Renal pelvis (tissue), 4 donors: ENCODE measurements around the gene RIMBP2. TPM values are rescaled to one million over a fixed set of nuclear protein-coding genes. Genes with fewer than 3 reads are reported as not detected.

Experiments
- DNase-seq: peaks from one replicate; pipeline ENCODE4 v3.0.0-alpha.2; 2013
- polyA plus RNA-seq, 3 donors: library from polyadenylated mRNA; unstranded; fragments of 120-200 nt; gene quantifications; one replicate each; pipeline ENCODE4 v1.2.1, GENCODE V29; 2013; ENCODE audit not compliant: insufficient read length in 3 of 3

The RIMBP2 gene
- polyA plus RNA-seq, 3 donors, result 16.2 to 24.9 (median 23.9) TPM

DNA sequence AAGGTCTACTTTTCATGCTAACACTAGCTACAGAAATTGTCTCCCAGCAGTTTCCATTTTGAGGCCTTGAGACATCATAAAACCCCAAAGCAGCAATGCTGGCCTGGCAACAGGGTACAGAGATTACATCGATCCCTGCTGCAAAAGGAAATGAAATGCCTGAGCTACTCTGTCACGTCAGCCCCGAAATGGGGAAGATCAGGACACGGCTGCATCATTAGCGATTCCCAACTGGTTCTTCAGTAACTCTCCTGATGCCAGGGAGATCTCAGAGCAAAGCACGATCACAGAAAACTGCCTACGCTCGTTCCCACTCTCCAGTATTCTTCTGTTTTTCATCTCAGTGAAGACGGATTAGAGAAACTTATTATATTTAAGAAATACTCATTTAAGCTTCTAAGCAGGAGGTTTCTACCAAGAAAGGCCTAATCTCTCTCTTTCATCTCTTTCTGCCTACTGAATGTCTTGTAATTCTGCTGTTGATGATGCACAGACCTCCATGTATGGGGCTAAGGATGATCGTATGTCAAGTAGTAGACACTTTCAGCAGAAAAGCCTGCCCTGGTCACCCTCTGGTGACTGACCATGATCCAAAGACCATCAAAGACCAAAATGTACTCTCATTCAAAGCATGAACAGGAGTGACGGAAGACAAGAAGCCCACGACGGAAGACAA, 168.5 kb downstream of the RIMBP2 start:
- DNase-seq, result no peak

DNA sequence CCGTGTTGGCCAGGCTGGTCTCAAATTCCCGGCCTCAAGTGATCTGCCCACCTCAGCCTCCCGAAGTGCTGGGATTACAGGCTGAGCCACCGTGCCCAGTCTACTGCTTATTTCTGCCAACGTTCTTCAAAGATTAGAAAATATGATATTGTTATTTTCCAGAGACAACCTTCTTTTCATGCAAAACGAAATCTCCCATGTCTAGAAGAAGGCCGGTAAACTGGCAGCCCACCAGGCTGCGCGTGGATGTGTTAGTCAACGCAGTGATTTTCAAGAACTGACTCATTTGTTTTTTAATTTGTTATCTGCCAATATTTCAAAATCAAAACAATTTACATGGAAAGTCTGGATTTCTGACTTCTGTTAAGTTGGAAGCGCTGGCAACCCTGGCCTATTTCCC, 169.6 kb downstream of the RIMBP2 start:
- DNase-seq, result no peak

DNA sequence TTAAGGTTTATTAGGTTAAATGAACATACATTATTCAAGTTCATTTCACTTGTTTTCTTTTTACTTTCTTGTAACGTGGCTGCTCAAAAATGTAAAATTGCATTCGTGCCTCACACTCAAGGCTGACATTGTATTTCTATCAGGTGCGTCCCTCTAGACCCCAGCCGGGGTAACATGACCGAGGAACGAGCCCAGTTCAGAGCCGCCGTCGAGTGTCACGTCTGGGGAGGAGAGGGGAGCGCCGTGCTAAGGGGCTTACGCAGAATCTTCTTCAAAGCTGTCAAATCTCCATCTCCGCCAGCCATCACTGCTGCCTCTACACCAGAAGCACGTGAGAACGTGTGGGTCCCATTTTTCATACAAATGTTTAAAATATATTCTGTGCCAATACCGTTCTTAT, 170.6 kb downstream of the RIMBP2 start:
- DNase-seq, result no peak

DNA sequence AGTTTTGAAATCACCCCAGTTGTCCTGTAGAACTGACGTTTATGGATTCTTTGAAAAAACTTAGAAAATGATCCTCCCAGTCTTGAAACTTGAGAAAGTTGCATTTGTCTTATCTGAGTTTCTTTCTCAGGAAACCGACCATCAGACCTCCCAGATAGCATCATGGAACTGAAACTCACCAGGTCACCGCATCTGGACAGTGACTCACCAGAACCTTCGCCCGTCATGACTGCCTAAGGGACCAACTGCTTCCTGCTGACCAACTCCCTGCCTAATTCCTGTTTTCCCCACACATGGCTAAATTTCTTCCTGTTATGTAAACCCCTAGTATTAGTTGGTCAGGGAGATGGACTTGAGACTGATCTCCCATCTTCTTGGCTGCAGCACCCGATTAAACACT, 175.7 kb downstream of the RIMBP2 start:
- no peak for DNase-seq

DNA sequence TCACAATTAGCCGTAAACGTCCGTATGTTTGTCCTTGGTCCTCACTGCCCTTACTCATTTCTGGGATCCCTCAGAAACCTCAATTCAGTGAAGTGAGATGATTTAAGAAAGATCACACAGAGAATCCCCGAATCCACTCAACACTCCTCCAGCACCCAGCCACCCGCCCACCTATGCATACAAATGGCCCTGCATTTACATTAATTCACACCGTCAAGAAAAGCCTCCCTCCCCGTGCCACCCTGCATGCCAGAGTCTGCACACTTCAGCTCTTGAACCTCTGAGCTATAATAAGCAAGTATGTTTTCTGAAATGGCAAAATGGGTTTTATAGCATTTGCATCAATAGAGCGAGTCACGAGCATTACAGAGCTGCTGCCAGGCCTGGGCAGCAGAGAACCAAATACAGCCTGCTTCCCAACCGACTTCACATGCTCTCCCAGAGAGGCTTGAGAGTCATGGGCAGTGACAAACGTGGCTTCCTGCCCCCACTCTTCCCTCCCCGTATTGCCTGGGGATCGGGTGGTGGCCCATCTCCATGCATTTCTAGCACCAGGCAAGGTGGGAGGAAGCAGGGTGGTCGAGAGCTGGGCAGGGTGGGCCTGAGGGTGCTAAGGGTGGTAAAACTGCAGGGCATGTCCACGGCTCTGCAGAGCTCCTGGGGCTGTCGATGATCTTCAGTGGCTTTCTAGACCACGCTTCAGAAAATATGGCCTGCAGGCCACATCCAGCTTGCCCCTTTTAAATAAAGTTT, 177.6 kb downstream of the RIMBP2 start:
- no peak for DNase-seq

DNA sequence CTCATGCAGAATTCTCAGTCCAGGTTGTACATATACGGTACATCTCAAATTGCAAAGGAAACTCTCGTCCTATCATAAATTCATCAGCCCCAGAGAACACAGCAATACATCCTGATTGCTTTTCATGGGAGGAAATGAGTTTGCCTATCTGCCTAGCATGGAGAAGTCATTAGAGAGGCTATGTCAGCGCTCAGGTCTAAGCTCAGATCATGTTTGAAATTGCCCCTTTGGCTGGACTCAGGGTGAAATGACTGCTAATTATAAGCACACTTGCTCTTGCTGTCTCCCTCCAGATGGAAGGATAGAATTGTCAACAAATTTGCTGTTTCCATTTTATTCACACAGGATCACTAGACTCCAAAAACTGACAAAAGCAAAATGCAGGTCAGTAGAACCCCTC, 178.4 kb downstream of the RIMBP2 start:
- no peak for DNase-seq

DNA sequence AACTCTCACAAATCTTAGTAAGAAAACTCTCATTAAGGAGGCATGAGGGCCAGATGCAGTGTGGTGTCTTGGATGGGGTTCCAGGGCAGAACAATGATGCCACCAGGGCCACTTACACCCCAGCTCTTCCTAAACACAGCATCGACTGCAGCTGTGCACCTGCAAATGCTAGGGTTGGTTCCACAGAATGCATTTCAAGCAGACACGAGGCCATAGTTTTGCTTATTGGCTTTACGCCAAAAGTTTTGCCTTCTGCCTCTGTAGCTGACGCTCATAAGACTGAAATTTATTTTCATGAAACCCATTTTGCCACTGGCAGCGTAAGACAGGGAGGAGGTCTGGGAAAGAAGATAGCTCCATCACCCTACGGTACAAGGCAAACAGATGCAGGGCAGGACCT, 179.0 kb downstream of the RIMBP2 start:
- DNase-seq, result no peak

DNA sequence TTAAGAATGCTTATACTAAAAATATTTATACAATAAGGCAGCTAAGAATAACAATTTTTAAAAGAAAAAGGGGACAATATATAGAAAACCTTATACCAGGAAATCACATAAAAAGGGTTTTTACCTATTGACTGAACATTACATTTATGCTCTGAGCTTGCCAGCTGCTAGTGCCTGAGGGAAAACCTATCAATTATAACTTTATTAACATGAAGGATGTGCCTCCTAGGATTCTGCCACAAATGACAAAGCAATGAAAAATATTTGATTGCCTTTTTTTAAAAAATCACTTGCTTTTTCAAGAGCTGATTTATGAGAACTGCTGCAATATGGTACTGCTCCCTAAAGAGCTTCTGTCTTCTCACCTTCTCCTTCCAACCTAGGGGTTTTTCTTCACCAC, 185.7 kb downstream of the RIMBP2 start:
- DNase-seq, result no peak

DNA sequence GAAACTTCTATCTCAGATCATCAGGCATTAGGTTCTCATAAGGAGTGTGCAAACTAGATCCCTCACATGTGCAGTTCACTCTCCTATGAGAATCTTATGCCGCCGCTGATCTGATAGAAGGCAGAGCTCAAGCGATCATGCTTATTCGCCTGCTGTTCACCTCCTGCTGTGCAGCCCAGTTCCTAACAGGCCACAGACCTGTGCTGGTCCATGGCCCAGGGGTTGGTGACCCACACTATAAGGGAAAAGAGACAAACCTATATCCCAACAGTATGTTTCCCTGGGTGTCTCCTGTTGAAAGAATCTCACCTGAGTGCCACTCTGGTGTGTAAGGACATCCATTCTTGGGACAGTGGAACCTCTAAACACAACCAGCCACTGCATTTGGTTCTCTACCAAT, 186.3 kb downstream of the RIMBP2 start:
- no peak for DNase-seq

DNA sequence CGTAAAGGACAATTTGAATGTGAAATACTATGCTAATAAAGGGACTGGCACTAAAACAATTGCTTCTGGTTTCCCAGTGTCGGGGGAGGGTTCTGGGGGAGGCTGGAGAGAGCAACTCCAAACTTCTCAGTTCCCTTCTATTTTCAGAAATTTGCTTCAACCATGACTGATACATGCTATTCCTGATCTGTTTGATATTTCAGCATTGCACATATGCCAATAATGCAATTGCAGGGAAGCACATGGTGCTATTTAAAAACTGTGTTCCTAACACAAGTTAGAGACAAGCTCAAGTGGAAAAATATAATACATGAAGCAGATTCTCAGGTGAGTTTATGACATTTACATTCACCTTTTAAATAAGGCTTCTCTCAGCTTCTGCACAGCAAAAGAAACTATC, 188.9 kb downstream of the RIMBP2 start:
- no peak for DNase-seq

DNA sequence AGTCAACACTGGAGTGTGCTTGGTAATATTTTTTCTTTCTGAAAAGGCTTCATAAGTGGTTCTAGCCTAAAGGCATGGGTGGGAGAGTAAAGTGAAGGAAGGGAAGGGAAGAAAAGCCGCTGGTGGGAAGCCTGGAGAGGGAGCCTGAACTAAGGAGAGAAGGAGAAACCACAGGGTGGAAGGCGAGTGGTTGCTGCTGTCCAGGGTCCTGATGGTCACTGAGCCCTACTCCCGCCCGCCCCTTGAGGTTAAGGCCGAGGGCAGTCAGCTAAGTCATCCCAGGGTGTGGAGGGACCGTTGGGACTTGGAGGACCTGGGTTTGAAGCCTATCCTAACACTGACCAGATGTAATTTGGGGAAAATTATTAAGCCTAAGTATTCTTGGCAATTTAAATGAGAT, 189.3 kb downstream of the RIMBP2 start:
- peak; percentile 54 for DNase-seq

DNA sequence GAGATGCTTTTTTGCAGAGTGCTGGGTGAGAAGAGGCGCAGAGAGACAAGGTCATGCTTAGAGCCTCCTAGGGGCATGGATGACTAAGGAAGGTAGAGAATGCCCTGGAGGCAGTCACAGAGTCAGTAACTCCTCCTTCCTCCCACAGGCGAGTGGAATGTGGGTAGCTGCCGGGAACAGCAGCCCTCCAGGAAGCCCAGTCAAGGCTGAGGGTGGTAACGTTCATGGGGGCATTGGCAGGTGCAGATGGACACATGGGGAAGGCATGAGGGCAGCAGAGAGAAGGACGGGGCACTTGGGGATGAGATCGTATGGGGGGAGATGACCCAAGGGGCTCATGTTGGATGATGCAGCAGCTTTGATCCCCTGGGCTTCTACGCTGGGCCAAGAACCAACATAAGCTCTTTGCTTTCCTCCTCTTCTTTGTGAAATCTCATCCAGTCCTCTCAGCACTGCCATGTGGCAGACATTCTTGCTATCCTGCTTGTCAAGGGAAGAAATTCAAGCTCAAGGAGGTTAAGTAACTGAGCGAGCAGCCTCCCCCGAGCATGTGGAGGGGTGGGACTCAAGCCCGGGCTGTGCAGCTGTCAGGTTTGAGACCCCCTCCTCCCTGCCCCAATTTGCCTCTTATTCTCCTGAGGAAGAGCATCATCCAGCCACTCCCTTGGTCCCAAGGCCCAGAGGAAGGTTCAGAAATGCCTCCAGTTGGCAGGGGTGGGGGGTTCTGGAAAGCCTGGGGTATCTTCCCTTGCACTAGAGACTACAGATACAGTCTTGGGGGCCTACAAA, 190.5 kb downstream of the RIMBP2 start:
- DNase-seq, result no peak

DNA sequence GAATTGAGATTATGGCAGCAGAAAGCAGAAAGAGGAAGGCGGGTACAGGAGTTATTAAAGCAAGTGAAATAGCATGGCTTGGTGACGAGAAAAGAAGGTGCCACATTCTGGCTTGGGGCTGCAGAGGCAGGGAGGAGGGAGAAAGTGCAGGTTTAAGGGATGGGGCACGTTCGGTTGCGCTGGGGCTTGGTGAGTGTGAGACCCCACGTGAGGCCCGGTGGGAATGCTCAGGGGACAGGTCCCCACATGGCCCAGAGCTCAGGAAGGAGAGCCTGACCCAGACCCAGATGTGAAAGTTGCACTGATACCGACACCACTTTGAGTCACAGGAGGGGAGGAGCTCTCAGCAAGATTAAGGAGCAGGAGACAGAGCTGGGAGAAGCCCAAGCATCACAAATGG, 191.3 kb downstream of the RIMBP2 start:
- no peak for DNase-seq

DNA sequence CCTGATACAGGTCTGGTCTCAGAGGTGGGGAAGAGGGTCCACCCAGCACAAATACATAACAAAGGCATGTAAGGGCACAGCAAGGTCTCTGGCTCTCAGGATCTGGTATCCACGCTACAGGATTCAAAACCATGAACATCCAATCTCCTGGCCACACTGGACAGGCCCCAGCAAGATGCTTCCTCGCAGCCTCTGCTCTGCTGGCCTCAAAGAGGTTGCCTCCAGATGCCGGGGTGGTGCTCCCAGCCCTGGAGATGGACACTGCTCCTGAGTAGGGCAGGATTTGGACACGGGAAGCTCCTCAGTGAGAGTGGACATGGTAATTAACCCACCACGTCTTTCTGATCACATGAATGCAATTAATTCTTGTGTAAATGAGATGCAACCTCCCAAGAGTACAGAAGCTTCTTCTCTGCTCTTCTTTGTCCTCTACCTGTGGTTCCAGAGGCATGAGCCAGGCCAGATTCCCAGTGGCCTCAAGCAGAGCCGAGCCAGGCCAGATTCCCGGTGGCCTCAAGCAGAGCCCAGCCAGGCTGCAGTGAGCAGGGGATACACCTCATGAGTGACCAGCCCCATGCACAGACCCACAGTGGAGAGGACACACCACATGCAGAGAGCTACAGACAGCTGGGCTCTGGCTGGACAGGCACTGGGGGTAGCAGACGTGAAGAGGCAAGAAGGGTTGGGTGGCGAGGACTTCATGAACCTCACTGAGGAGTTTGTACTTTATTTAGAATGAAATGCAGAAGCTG, 192.1 kb downstream of the RIMBP2 start:
- DNase-seq, result no peak

DNA sequence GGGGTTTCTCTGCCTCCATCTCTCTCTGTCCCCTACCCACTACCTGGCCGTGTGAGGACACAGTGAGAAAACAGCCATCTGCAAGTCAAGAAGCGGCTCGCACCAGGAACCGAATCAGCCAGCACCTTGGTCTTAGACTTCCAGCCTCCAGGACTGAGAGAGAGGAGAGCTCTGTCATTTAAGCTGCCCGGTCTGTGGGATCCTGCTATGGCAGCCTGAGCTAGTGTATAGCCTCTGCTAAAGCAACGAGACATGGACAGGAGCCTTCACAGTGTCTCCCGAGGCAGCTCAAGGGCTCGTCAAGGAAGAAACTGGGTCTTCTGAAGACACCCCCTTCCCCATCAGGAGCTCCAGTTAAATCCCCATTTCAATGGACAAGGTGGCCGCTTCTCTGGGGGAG, 192.9 kb downstream of the RIMBP2 start:
- no peak for DNase-seq

DNA sequence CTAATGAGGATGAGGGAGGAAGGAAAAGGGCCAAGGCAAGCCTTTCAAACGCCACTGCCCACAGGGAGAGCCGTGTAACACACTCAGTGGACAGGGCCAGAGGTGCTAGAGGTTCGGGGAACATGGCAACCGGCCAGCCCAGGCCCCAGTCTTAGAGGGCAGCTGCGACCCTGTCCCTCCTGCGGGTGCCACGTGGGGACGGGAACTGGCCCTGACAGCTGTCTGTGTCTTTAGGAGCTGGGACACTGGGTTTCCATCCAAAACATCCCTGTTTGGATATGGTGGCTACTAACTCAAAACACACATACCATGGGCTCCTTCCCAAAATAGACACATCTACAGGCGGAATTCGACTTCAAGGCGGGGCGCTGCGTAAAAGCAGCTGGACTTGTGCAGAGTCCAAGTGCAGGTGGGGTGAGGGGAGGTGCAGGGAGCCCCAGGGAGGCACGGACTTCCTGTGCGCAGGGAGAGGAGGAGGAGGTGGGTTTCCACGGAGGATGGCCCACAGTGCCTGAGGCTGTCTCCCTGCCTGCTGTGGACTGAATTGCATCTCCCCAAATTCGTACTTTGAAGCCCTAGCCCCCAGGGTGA, 193.8 kb downstream of the RIMBP2 start:
- no peak for DNase-seq

DNA sequence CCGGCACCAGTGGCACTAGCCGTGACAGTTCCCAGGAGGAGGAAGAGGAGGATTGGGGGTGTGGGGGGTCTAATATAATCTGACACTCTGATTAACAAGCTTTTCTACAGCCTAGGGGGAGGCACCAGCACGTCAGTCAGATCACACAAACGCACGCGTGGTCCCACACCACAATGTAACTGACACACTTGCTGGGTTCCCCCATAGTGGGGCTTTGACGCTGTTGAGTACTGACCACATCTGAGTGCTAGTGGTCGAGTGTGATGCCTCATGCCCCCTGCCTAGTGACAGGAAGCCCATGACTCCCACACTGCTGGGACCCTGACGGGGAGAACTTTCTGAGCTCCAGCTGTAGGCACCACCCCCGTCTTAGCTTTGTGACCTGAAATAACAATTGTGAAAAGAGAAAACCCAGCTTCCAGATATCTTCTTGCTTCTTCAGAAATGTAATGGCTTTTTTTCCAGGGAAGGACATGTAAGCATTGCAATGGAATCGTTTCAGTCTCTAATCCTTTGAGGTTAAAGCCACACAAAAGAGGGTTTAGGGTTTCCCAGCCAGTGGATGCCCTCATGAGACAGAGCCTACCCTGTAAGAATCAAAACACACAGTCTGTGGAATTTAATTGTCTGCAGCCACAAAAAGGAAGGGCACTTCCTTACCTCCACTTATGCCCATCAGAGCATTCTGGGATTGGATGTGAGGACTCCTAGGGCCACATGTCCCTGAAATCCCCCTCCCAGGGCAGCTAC, 194.5 kb downstream of the RIMBP2 start:
- DNase-seq, result no peak

DNA sequence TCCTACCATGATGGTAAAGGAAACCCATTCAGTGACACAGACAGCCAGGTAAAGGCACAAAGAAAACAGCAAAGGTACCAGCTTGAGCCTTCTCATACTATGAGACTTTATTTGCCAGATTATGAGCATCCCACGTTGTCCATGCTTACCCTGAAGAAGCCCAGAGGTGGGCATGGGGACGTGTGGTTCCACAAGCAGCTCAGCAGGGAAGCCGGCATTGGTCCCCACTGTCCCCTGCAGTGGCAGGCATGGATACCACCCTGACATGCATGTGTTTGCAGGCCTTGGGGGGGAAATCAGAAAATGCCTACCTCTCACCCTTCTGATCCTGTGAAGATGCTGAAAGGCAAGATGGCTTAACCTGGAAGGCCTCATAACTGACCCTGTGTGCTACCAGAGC, 195.3 kb downstream of the RIMBP2 start:
- no peak for DNase-seq

DNA sequence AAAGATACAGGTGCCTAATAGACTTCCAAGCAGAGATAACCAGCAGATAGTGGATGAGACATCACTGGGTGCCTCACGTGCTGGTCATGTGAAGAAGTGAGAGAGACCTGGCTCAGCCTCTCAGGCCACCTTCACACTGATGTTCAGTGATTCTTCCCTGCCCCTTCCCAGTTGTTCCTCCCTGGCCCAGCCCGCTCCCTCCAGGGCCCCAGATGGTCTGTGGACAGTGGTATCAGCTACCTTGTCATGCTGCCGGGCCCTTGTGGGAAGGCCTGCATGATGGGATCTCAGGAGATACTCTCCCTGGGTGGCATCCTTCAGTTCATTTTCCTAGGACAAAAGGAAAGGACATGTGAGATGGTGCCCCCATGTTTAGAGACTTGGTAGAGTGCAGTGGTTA, 198.5 kb downstream of the RIMBP2 start:
- DNase-seq, result no peak

DNA sequence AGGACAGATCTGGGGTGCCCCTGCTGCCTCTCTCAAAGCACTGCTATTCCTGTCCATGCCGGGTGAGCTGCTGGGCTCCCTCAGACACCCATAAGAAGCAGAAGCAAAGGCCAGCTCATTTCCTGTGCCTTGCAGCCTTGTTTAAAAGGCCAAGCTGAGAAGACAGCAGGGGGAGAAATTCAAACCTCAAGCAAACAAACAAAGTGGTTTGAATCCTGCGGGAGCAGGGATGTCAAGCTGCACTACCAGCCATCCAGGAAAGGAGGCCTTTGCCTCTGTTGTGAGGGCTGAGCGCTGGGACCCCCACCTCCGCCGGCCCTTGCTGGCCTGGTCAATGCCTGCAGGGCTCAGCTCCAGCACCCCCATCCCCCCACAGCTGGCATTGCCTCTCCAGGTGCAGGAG, 201.9 kb downstream of the RIMBP2 start:
- no peak for DNase-seq

DNA sequence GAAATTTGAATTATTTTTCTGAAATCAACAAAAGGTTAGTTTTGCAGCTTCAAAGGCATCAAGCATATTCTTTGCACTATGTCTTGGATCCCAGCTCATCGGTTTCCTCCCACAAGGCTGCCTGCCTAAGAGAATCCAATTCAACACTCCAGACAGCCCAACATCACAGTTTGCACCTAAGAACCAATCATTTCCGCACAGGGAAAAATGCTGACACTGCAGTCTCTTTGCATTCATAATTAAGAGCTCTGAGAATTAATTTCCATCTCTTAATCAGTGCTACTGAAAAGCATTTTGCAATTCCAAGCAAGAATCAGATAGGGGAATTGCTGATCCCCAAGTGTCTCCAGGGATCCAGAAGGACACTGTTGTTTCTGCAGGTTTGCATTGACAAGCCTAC, 202.5 kb downstream of the RIMBP2 start:
- no peak for DNase-seq
